Ramos (cell line): ENCODE data around the gene ELAC1.

Source experiments
- in situ Hi-C: fragments of 300-500 bp; cut with MboI; formaldehyde crosslinking; loops from one replicate; pipeline ENCODE4 v1.14.3; 2022; ENCODE audit warnings: low sequenced_read_pairs; ENCODE audit not compliant: unreplicated experiment

ELAC1 gene

GRCh38 chr18:51012441-51012840 is 44.6 kb downstream of the ELAC1 start:
- in situ Hi-C loops, result no loop called here

DNA sequence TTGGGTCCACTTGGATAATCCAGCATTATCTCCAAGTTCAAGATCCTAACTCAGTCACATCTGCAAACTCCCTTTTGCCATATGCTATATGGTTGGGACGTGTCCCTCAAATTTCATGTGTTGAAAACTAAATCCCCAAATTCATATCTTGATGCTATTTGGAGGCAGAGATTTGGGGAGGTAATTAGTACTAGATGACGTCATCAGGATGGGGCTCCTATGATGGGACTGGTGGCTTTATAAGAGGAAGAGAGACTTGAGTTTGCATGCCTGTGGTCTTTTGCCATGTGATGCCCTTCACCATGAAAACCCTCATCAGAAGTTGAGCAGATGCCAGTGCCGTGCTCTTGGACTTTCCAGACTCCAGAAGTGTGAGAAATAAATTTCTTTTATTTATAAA is 45.4 kb downstream of the ELAC1 start:
- in situ Hi-C loops, result no loop called here

- in situ Hi-C loops, result no loop called here
Observed at GRCh38 chr18:51017140-51017879, 49.5 kb downstream of the ELAC1 start.

GRCh38 chr18:51020536-51020935 is 52.7 kb downstream of the ELAC1 start:
- in situ Hi-C loops, result no loop called here

GRCh38 chr18:51021226-51021965 is 53.6 kb downstream of the ELAC1 start:
- in situ Hi-C loops, result no loop called here

DNA sequence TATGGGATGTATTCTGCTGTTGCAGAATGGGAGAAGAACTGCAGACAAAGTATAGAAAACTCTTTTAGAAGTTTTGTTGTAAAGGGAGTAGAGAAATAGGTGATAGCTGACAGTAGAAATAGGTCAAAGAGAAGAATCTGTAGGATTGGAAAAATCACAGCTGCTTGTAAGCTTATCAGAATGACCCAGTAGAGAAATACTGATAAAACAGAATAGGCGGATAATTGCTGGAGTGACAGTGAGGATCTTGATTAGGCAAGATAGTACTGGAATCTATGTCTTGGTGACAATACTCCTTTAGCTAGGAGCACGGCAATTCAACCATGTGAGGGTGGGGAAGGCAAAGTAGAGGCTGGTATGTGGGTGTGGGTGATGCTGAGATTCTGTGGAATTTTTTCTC is 57.7 kb downstream of the ELAC1 start:
- in situ Hi-C loops, result no loop called here

GRCh38 chr18:51028201-51028805 is 60.5 kb downstream of the ELAC1 start:
- in situ Hi-C loops, result no loop called here

DNA sequence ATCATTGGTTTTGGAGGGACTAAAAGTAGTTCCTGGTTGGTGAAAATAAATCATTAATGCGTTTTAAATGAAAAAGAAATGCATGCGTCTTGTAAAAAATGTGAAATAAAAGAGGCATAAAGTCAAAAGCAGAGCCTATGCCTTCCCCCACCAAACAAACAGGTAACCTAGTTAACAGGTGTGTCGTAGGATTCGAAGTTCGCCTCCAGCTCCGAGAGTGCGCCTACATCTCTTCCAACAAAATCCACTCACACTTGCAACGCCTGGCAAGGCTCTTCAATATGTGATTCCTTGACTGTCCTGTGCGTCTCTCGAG is 61.5 kb downstream of the ELAC1 start:
- in situ Hi-C loops, result no loop called here

- in situ Hi-C loops, result no loop called here
Observed at GRCh38 chr18:51029694-51030536, 62.1 kb downstream of the ELAC1 start, which contains the start of gene SMAD4. Gene SMAD4 (plus strand): TSS chr18:51030213. CDS start chr18:51047047, 16,834 bp downstream.

DNA sequence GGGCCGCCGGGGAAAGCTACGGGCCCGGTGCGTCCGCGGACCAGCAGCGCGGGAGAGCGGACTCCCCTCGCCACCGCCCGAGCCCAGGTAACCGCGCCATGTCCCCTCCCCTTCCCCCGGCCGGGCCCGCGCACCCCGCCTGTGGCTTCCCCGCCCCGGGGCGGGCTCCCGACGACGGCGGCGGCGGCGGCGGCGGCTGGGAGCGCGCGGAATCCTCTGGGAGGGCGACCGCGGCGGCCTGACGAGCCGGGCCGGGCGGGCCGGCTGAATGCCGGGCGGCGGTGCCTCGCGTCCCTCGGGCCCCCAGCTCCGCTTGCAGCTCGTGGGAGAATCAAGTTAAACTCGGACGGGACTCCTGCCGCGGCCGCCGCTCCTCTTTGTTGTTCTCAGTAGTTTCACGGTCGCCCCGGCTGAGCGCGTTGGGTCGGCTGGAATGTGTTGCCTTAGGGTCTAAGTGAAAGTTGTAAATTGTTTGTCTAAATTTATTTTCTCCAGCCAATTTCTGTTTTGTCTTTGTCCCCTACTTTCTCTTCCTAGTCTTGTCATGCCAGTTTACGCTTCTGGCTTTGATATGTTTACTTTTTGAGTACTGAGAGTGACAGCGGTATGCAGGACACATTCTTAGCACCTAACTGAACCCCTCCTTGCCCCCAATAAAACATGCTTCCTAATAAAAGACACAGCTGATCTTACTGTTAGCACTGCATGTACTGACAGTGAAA is 62.9 kb downstream of the ELAC1 start:
- in situ Hi-C loops, result no loop called here

DNA sequence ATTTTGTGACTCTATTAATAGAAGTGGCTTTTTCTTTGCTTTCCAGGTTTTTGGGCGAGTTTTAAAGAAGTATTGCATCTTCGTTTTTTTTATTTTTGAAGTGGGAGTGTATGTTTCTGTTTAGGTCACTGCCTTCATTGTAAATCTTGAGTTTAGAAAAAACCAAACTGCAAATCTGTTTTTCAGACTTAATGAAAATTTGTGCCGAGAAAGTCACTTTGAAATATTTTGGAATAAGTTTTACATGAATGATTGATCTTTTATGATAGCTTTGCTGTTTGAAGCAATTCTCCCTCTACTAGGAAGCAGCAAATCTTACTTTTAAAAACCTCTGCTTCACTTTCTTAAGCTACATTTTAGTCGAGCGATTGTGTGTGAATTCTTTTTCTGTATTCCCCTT is 64.4 kb downstream of the ELAC1 start:
- in situ Hi-C loops, result no loop called here

- in situ Hi-C loops, result no loop called here
Observed at GRCh38 chr18:51037230-51037629, 69.4 kb downstream of the ELAC1 start.
